Lung (tissue), 12 donors: ENCODE measurements around the gene IGSF21. TPM values are rescaled to one million over a fixed set of nuclear protein-coding genes. Genes with fewer than 3 reads are reported as not detected.

ENCODE experiments used
- ATAC-seq: fragments of 200-7000 bp; cut with Tn5 transposase; one replicate; pipeline ENCODE4 v1.9.1; 2020; ENCODE audit warnings: moderate number of reproducible peaks; ENCODE audit not compliant: insufficient read depth, low FRiP score
- DNase-seq, 3 donors: peaks; one replicate each; pipeline ENCODE4 v3.0.0-alpha.2; 2013 to 2017
- H3K27ac ChIP-seq, 2 donors: one replicate each; pipeline ENCODE4 v1.5.1; 2013; ENCODE audit warnings: mild to moderate bottlenecking in 2 of 2, moderate library complexity in 2 of 2, control low read depth in 1 of 2, inconsistent platforms in 1 of 2, low read depth in 1 of 2, low read length in 1 of 2
- H3K27me3 ChIP-seq, 3 donors: one replicate each; pipeline ENCODE4 v1.5.1; 2013; ENCODE audit warnings: low read length in 2 of 3; ENCODE audit not compliant: control insufficient read depth in 3 of 3, insufficient read depth in 3 of 3
- H3K36me3 ChIP-seq, 4 donors: one replicate each; pipeline ENCODE4 v1.5.1; 2013; ENCODE audit warnings: low read length in 4 of 4, mild to moderate bottlenecking in 1 of 4, moderate library complexity in 1 of 4; ENCODE audit not compliant: control insufficient read depth in 4 of 4, insufficient read depth in 4 of 4
- H3K4me1 ChIP-seq, 5 donors: one replicate each; pipeline ENCODE4 v1.5.1; 2013; ENCODE audit warnings: low read length in 5 of 5, mild to moderate bottlenecking in 2 of 5, moderate library complexity in 1 of 5; ENCODE audit not compliant: control insufficient read depth in 5 of 5, insufficient read depth in 5 of 5
- H3K4me3 ChIP-seq: one replicate; pipeline ENCODE4 v1.5.1; 2013; ENCODE audit warnings: mild to moderate bottlenecking, control low read depth, moderate library complexity
- H3K9ac ChIP-seq, 2 donors: one replicate each; pipeline ENCODE4 v1.5.1; 2013; ENCODE audit warnings: low read length in 2 of 2, control low read depth in 1 of 2; ENCODE audit not compliant: insufficient read depth in 1 of 2
- H3K9me3 ChIP-seq, 4 donors: one replicate each; pipeline ENCODE4 v1.5.1; 2013; ENCODE audit warnings: low read length in 3 of 4, mild to moderate bottlenecking in 1 of 4, moderate library complexity in 1 of 4; ENCODE audit not compliant: control insufficient read depth in 4 of 4, insufficient read depth in 3 of 4
- CTCF ChIP-seq: IDR thresholded peaks from 2 replicates; pipeline ENCODE4 v1.5.1; 2012; ENCODE audit warnings: mild to moderate bottlenecking; ENCODE audit errors: control extremely low read depth, extremely low read depth
- WGBS, 2 donors: extraction: QIAGEN DNeasy Blood & Tissue Kit; methylation state at CpG; one replicate each; pipeline ENCODE4 v1.1.7; 2013; 5-methylcytosine and 5-hydroxymethylcytosine counted together
- polyA plus RNA-seq, 2 donors: library from polyadenylated mRNA; stranded (reverse); fragments of 200-250 nt; gene quantifications; one replicate each; pipeline ENCODE4 v1.2.1, GENCODE V29; 2013
- total RNA-seq, 2 donors: library from RNA; depleted of rRNA in 1 of 2; stranded (reverse); fragments of >200 nt in 1 of 2; gene quantifications; one replicate each; pipeline ENCODE4 v1.2.1, GENCODE V29; 2014 to 2021
- donor health status: control.
- donor health status: control.
- donor health status: Bipolar disorder and iron deficiency.
- donor health status: healthy.
- donor health status: DM: yes; HTN: yes; CAD: no.

Gene IGSF21
- total and polyA plus RNA-seq, 4 donors, result 0.18 to 2.6 (median 0.62) TPM

- DNase-seq, result no peak
Measured at GRCh38 chr1:18292531-18292930, 184.9 kb downstream of the IGSF21 start.

GRCh38 chr1:18293291-18293690, 185.7 kb downstream of the IGSF21 start:
- no peak for TF ChIP-seq CTCF
- H3K9ac ChIP-seq, result no peak overlapping the region
- H3K4me3 ChIP-seq, result no peak overlapping the region
- no peak overlapping the region for H3K27ac ChIP-seq
- H3K27me3 ChIP-seq, result peaks cover 0 to 59% (median 14%) of the 10 kb centered on the region in 3 donors
- H3K9me3 ChIP-seq, result peaks cover 0 to 9% (median 0%) of the 10 kb centered on the region in 4 donors
- DNase-seq, result peak; percentile 6 to 41 (median 34)
- WGBS, 2 donors, result 52 to 72% methylated on average over 6 of the region's 6 CpGs
- H3K4me1 ChIP-seq, result no peaks in the 10 kb centered on the region
- no peaks in the 10 kb centered on the region for H3K36me3 ChIP-seq
- no peak for ATAC-seq

More at GRCh38 chr1:18292531-18292930, 184.9 kb downstream of the IGSF21 start:
- H3K27me3 ChIP-seq, result peaks cover 0 to 53% (median 8%) of the 10 kb centered on the region in 3 donors
- TF ChIP-seq CTCF, result no peak
- H3K4me1 ChIP-seq, result no peaks in the 10 kb centered on the region
- H3K9ac ChIP-seq, result no peak overlapping the region
- H3K36me3 ChIP-seq, result no peaks in the 10 kb centered on the region
- WGBS, 2 donors, result 84 to 90% methylated on average over 7 of the region's 7 CpGs
- no peak overlapping the region for H3K27ac ChIP-seq
- peaks cover 0 to 9% (median 0%) of the 10 kb centered on the region in 4 donors for H3K9me3 ChIP-seq
- no peak overlapping the region for H3K4me3 ChIP-seq
- ATAC-seq, result no peak

GRCh38 chr1:18294437-18295176, 187.0 kb downstream of the IGSF21 start:
- peaks cover 0 to 62% (median 18%) of the 10 kb centered on the region in 3 donors for H3K27me3 ChIP-seq
- ATAC-seq (no peak), DNase-seq (no peak)
- H3K9ac ChIP-seq, result no peak overlapping the region
- H3K4me1 ChIP-seq, result no peaks in the 10 kb centered on the region
- no peaks in the 10 kb centered on the region for H3K36me3 ChIP-seq
- TF ChIP-seq CTCF, result no peak
- H3K27ac ChIP-seq, result no peak overlapping the region
- H3K4me3 ChIP-seq, result no peak overlapping the region
- peaks cover 0 to 9% (median 0%) of the 10 kb centered on the region in 4 donors for H3K9me3 ChIP-seq
- WGBS, 2 donors, result 26 to 33% methylated on average over 16 of the region's 16 CpGs
